ENCODE results near the gene ANKRD55. TPM values are rescaled to one million over a fixed set of nuclear protein-coding genes. Genes with fewer than 3 reads are reported as not detected.
"Not testable (repeated sequence)": the region's sequence is repeated elsewhere in the genome, so short reads cannot be mapped to it uniquely, and the experiment has no call there.

ANKRD55 gene
- total RNA-seq, 1 experiment from 2014 or later = not detected

GRCh38 chr5:56083286-56083854 is 149.8 kb downstream of the ANKRD55 start:
- no peaks in the 10 kb centered on the region for H3K4me1 ChIP-seq (replicated peaks)
- no peaks in the 10 kb centered on the region for H3K9me3 ChIP-seq (replicated peaks)
- H3K36me3 ChIP-seq = no peaks in the 10 kb centered on the region
- H3K27ac ChIP-seq = no peak overlapping the region
- H3K4me3 ChIP-seq = no peak overlapping the region
- H3K27me3 ChIP-seq (replicated peaks) = no peaks in the 10 kb centered on the region
- no peak for DNase-seq (ENCODE audit: low read depth in 1 of 2, low spot score in 2 of 2)

GRCh38 chr5:56081053-56081642 is 152.0 kb downstream of the ANKRD55 start:
- not testable (repeated sequence) for DNase-seq (ENCODE audit: low read depth in 1 of 2, low spot score in 2 of 2); H3K4me3 ChIP-seq; H3K9me3 ChIP-seq (replicated peaks); H3K36me3 ChIP-seq; H3K27ac ChIP-seq; H3K4me1 ChIP-seq (replicated peaks); H3K27me3 ChIP-seq (replicated peaks)

DNA sequence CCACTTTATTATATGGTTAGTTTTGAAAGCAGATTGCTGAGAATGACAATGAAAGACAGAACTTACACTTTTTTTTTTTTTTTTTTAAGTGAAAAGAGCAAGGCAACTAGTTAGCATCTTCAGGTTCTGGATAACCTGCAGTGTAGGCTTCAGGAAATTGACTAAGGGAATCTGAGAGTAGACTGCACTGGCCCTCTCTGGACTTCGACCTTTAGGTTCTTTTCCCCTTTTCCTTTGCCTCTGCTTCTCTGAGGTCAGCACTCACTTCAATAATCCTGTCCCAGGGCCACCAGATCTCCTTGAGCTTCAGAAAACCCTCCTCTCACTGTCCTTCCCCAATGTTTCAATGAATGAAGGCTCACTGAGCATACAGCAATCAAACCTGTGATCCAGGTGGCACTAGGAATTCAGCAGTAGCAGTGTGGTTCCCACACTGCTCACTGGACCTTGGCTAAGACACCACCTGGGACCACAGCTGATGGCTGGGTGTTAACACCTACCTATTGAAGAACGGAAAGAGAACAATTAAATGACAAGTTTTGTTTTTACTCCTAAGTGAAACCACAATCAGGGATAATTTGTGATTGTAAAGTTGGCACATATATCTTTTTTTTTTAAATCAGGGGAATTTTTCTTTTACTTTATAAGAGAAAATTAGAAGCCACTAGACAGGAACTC is 152.6 kb downstream of the ANKRD55 start:
- Histone ChIP-seq H3K27me3 (replicated peaks) (no peaks in the 10 kb centered on the region), H3K9me3 (replicated peaks) (no peaks in the 10 kb centered on the region), H3K36me3 (no peaks in the 10 kb centered on the region), H3K27ac (no peak overlapping the region), H3K4me1 (replicated peaks) (no peaks in the 10 kb centered on the region), H3K4me3 (no peak overlapping the region)
- no peak for DNase-seq (ENCODE audit: low read depth in 1 of 2, low spot score in 2 of 2)

- H3K36me3 ChIP-seq; H3K27ac ChIP-seq; H3K9me3 ChIP-seq (replicated peaks); H3K4me3 ChIP-seq; H3K27me3 ChIP-seq (replicated peaks); H3K4me1 ChIP-seq (replicated peaks); DNase-seq (ENCODE audit: low read depth in 1 of 2, low spot score in 2 of 2): not testable (repeated sequence)
Measured at GRCh38 chr5:56079157-56079500, 154.0 kb downstream of the ANKRD55 start.

- Histone ChIP-seq H3K27me3 (replicated peaks) (no peaks in the 10 kb centered on the region), H3K4me1 (replicated peaks) (no peaks in the 10 kb centered on the region), H3K4me3 (no peak overlapping the region), H3K36me3 (no peaks in the 10 kb centered on the region), H3K27ac (no peak overlapping the region), H3K9me3 (replicated peaks) (no peaks in the 10 kb centered on the region)
- DNase-seq (ENCODE audit: low read depth in 1 of 2, low spot score in 2 of 2) = no peak
Measured at GRCh38 chr5:56078278-56079156, 154.6 kb downstream of the ANKRD55 start.

- Histone ChIP-seq H3K4me1 (replicated peaks) (no peaks in the 10 kb centered on the region), H3K36me3 (no peaks in the 10 kb centered on the region), H3K27ac (no peak overlapping the region), H3K27me3 (replicated peaks) (no peaks in the 10 kb centered on the region), H3K9me3 (replicated peaks) (no peaks in the 10 kb centered on the region), H3K4me3 (no peak overlapping the region)
- no peak for DNase-seq (ENCODE audit: low read depth in 1 of 2, low spot score in 2 of 2)
Measured at GRCh38 chr5:56077796-56078233, 155.3 kb downstream of the ANKRD55 start.

DNA sequence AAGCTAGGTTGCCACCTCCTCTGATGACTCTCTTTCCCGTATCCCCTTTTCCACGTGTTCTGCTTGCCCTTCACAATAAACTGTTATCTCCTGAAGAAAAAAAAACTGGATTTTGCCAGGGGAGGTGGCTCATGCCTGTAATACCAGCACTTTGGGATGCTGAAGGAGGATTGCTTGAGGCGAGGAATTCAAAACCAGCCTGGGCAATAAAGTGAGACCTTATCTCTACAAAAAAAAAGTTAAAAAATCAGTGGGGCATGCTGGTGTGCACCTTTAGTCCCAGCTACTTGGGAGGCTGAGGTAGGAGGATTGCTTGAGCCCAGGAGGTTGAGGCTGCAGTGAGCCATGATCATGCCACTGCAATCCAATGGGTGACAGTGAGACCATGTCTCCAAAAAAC is 156.6 kb downstream of the ANKRD55 start:
- Histone ChIP-seq H3K27ac (no peak overlapping the region), H3K9me3 (replicated peaks) (no peaks in the 10 kb centered on the region), H3K4me3 (no peak overlapping the region), H3K4me1 (replicated peaks) (no peaks in the 10 kb centered on the region), H3K36me3 (no peaks in the 10 kb centered on the region), H3K27me3 (replicated peaks) (no peaks in the 10 kb centered on the region)
- no peak for DNase-seq (ENCODE audit: low read depth in 1 of 2, low spot score in 2 of 2)

- H3K4me1 ChIP-seq (replicated peaks) = 0 out of 2 replicates have a peak, but pooled peaks cover 3% of the 10 kb centered on the region
- no peaks in the 10 kb centered on the region for H3K27me3 ChIP-seq (replicated peaks)
- no peak overlapping the region for H3K4me3 ChIP-seq
- no peaks in the 10 kb centered on the region for H3K36me3 ChIP-seq
- no peak overlapping the region for H3K27ac ChIP-seq
- no peaks in the 10 kb centered on the region for H3K9me3 ChIP-seq (replicated peaks)
- no peak for DNase-seq (ENCODE audit: low read depth in 1 of 2, low spot score in 2 of 2)
Measured at GRCh38 chr5:56075361-56075760, 157.8 kb downstream of the ANKRD55 start.

GRCh38 chr5:56072863-56073766 is 160.0 kb downstream of the ANKRD55 start:
- DNase-seq (ENCODE audit: low read depth in 1 of 2, low spot score in 2 of 2) = no peak
- Histone ChIP-seq H3K27ac (no peak overlapping the region), H3K4me3 (no peak overlapping the region), H3K4me1 (replicated peaks) (peaks cover 3% of the 10 kb centered on the region; the same call in 1 of the 2 replicates), H3K9me3 (replicated peaks) (no peaks in the 10 kb centered on the region), H3K36me3 (no peaks in the 10 kb centered on the region), H3K27me3 (replicated peaks) (no peaks in the 10 kb centered on the region)

DNA sequence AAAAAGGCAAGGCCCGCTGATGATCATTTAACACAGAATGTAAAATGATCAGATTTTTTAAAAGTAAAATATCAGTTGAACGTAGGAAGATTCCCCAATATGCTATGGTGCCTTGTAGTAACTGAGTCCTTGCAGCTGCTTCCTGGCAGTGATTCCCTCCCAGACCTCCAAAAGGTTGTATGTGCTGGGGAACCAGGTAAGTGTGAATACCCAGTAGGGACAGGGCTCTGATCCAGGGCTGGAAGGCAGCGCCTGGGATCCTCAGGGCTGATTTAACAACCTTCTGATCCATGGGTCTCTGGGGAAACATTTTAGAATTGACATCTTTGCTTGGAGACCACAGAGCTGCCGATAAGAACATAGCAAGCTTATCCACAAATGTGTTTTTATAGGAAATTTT is 161.7 kb downstream of the ANKRD55 start:
- H3K27ac ChIP-seq = no peak overlapping the region
- H3K4me3 ChIP-seq = no peak overlapping the region
- no peaks in the 10 kb centered on the region for H3K36me3 ChIP-seq
- DNase-seq (ENCODE audit: low read depth in 1 of 2, low spot score in 2 of 2) = no peak
- H3K9me3 ChIP-seq (replicated peaks) = no peaks in the 10 kb centered on the region
- no peaks in the 10 kb centered on the region for H3K27me3 ChIP-seq (replicated peaks)
- H3K4me1 ChIP-seq (replicated peaks) = peaks cover 3% of the 10 kb centered on the region; the same call in 1 of the 2 replicates

DNA sequence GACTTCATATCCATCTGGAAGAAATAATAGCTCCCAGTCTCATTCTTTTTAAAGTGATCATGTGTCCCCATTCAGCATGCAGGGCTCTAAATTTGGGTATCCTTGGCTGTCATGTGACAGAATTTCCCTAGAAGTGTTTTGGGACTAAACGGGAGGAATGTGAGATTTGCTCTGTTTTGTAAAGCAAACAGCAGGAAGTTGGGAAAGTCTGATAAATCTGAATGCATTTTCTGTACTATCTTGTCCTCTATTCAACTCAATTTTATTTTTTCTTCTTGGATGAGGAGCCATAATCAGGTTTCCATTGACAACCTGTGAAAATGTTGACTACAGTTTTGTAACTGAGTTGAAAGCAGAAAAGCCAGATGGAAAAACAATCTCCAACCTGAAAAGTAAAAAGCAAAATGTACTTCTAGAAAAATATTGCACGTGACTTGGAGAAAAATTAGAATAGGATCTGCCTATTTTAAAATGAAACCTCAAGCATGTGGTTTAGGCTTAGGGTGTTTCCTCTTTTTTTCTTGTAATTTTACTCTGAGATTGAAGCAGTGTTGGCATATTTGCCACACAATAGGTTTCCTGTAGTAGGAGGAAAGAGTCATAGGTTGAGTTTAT is 162.2 kb downstream of the ANKRD55 start:
- Histone ChIP-seq H3K9me3 (replicated peaks) (no peaks in the 10 kb centered on the region), H3K36me3 (no peaks in the 10 kb centered on the region), H3K27me3 (replicated peaks) (no peaks in the 10 kb centered on the region), H3K27ac (no peak overlapping the region), H3K4me3 (no peak overlapping the region), H3K4me1 (replicated peaks) (peaks cover 3% of the 10 kb centered on the region; the same call in 1 of the 2 replicates)
- DNase-seq (ENCODE audit: low read depth in 1 of 2, low spot score in 2 of 2) = no peak

DNA sequence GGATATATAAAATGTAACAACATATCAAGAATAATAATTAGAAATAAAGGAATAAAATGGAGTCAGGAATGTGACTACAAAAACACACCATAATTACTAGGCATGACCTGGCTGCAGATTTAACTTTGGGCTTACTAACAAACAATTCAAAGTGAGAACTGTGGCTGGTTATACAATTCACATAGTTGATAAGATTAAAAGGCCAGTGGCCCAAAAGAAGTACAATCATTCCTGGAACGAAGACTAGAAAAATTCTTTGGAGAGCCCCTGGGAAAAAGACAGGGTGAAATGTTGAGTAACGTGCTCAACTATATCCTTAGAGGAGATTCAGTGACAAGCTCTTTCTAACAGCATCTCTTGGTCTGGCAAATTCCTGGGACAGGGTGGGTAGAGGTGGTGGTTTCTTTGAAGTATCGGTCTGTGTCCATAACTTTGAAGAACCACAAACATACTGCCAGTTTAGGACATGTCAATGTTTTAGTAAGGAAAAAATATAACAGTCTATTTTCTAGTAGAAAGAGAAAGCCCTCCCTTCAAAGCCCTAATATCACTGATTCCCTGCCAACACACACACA is 163.4 kb downstream of the ANKRD55 start:
- Histone ChIP-seq H3K4me3 (no peak overlapping the region), H3K4me1 (replicated peaks) (peaks cover 3% of the 10 kb centered on the region; the same call in 1 of the 2 replicates), H3K36me3 (no peaks in the 10 kb centered on the region), H3K27me3 (replicated peaks) (no peaks in the 10 kb centered on the region), H3K27ac (no peak overlapping the region), H3K9me3 (replicated peaks) (no peaks in the 10 kb centered on the region)
- no peak for DNase-seq (ENCODE audit: low read depth in 1 of 2, low spot score in 2 of 2)
